ENCODE measurements around the gene TMEM86B. TPM values are rescaled to one million over a fixed set of nuclear protein-coding genes. Genes with fewer than 3 reads are reported as not detected.

The TMEM86B gene
- total RNA-seq, 1 donor: 2.5 TPM

GRCh38 chr19:55261671-55262126, 33.1 kb upstream of the TMEM86B start:
- H3K9me3 ChIP-seq (ENCODE audit: low read depth, low read length): no peaks in the 10 kb centered on the region
- peaks cover 27% of the 10 kb centered on the region for H3K79me2 ChIP-seq (ENCODE audit: insufficient read depth, low read length)

GRCh38 chr19:55259540-55260210, 31.1 kb upstream of the TMEM86B start:
- Histone ChIP-seq H3K4me2 (ENCODE audit: insufficient read depth, low read length) (peak overlapping the region; percentile 95), H3K4me3 (ENCODE audit: insufficient read depth, low read length) (peak overlapping the region; percentile 94), H3K27ac (ENCODE audit: low read depth, low read length) (peak overlapping the region; percentile 92), H3K79me2 (ENCODE audit: insufficient read depth, low read length) (peaks cover 41% of the 10 kb centered on the region), H3K36me3 (ENCODE audit: insufficient read depth, low read length) (no peaks in the 10 kb centered on the region), H3K9me3 (ENCODE audit: low read depth, low read length) (no peaks in the 10 kb centered on the region), H3K4me1 (ENCODE audit: insufficient read depth, low read length) (peaks cover 28% of the 10 kb centered on the region), H4K20me1 (ENCODE audit: insufficient read depth, low read length) (peaks cover 33% of the 10 kb centered on the region), H2AFZ (ENCODE audit: low read length) (peak overlapping the region; percentile 99), H3K27me3 (ENCODE audit: insufficient read depth, low read length) (no peaks in the 10 kb centered on the region)
- DNase-seq (ENCODE audit: insufficient read length, low spot score, missing footprints): no peak
- TF ChIP-seq, protein P1, sequence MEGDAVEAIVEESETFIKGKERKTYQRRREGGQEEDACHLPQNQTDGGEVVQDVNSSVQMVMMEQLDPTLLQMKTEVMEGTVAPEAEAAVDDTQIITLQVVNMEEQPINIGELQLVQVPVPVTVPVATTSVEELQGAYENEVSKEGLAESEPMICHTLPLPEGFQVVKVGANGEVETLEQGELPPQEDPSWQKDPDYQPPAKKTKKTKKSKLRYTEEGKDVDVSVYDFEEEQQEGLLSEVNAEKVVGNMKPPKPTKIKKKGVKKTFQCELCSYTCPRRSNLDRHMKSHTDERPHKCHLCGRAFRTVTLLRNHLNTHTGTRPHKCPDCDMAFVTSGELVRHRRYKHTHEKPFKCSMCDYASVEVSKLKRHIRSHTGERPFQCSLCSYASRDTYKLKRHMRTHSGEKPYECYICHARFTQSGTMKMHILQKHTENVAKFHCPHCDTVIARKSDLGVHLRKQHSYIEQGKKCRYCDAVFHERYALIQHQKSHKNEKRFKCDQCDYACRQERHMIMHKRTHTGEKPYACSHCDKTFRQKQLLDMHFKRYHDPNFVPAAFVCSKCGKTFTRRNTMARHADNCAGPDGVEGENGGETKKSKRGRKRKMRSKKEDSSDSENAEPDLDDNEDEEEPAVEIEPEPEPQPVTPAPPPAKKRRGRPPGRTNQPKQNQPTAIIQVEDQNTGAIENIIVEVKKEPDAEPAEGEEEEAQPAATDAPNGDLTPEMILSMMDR (IDR thresholded peaks at IDR 0.05; ENCODE audit: extremely low read depth, low read depth, low read length): no peak

More at GRCh38 chr19:55261671-55262126, 33.1 kb upstream of the TMEM86B start:
- Histone ChIP-seq H3K27ac (ENCODE audit: low read depth, low read length) (no peak overlapping the region), H3K4me3 (ENCODE audit: insufficient read depth, low read length) (no peak overlapping the region), H2AFZ (ENCODE audit: low read length) (no peak overlapping the region), H3K36me3 (ENCODE audit: insufficient read depth, low read length) (no peaks in the 10 kb centered on the region), H3K27me3 (ENCODE audit: insufficient read depth, low read length) (no peaks in the 10 kb centered on the region), H4K20me1 (ENCODE audit: insufficient read depth, low read length) (peaks cover 13% of the 10 kb centered on the region), H3K4me2 (ENCODE audit: insufficient read depth, low read length) (no peak overlapping the region), H3K4me1 (ENCODE audit: insufficient read depth, low read length) (peaks cover 18% of the 10 kb centered on the region)
- TF ChIP-seq, protein P1 (IDR thresholded peaks at IDR 0.05; ENCODE audit: extremely low read depth, low read depth, low read length): no peak
- no peak for DNase-seq (ENCODE audit: insufficient read length, low spot score, missing footprints)

DNA sequence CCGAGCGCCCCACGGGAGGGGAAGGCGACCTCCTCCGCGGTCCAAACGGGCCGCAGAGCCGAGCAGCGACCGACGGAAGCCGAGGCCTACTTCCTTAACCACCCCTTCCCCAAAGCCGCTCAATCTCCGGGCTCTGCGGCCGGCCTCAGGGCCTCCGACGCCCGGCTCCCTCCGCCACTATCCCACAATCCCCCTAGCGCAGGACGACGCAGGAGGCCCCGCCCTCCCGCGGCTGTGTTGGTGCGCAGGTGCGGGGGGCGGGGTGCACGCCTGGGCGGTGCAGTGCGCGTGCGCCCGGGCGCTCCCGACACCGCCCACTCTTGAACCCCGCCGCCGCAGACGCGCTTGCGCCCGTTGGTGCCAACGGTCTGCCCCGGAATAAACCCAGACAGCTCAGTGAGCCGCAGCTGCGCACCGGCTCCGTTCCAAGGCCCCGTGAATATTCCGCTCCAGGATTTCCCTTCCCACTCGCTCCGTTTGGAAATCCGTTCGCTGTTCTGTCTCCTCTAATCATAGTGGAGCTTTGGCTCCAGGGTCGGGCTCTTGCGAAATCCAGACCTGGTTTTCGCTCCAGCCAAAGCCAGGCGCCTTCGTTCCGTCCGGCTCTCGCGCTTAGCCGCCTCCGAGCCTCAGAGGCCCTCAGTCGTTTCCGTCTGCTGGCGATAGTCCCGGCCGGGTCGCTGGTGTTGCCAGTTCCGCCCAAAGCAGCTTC, 30.4 kb upstream of the TMEM86B start, which contains the start of gene PPP6R1:
TSS of gene PPP6R1 (minus strand) at position 190 of the 712 bp plus-strand sequence. CDS start 11,914 bp downstream, outside the sequence.
- peaks cover 48% of the 10 kb centered on the region for H3K79me2 ChIP-seq (ENCODE audit: insufficient read depth, low read length)
- DNase-seq (ENCODE audit: insufficient read length, low spot score, missing footprints): peak; percentile 100
- H3K27ac ChIP-seq (ENCODE audit: low read depth, low read length): peak within 1 kb of the TSS; percentile 92
- TF ChIP-seq, protein P1 (IDR thresholded peaks at IDR 0.05; ENCODE audit: extremely low read depth, low read depth, low read length): no peak
- H3K4me1 ChIP-seq (ENCODE audit: insufficient read depth, low read length): peaks cover 28% of the 10 kb centered on the region
- peak within 1 kb of the TSS; percentile 95 for H3K4me2 ChIP-seq (ENCODE audit: insufficient read depth, low read length)
- H3K4me3 ChIP-seq (ENCODE audit: insufficient read depth, low read length): peak within 1 kb of the TSS; percentile 94
- no peaks in the 10 kb centered on the region for H3K27me3 ChIP-seq (ENCODE audit: insufficient read depth, low read length)
- peaks cover 40% of the 10 kb centered on the region for H4K20me1 ChIP-seq (ENCODE audit: insufficient read depth, low read length)
- no peaks in the 10 kb centered on the region for H3K36me3 ChIP-seq (ENCODE audit: insufficient read depth, low read length)
- H2AFZ ChIP-seq (ENCODE audit: low read length): peak within 1 kb of the TSS; percentile 99
- H3K9me3 ChIP-seq (ENCODE audit: low read depth, low read length): no peaks in the 10 kb centered on the region

DNA sequence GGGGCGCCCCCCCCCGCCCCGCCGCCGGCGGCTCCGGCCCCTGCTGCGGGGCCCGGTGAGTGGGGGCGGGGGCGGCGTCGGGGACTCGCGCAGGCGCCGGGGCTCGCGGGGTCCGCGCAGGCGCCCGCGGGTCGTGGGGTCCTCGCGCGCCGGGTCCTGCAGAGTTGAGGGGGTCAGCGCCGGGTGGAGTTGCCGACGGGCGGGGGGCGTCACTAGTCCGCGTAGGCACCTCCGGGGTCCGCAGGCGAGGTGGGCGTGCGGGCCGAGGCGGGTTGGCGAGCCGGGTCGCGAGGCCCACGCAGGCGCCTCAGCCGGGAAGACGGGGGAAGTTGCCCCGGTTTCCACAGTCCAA, 29.9 kb upstream of the TMEM86B start:
- Histone ChIP-seq H2AFZ (ENCODE audit: low read length) (peak overlapping the region; percentile 76), H3K27me3 (ENCODE audit: insufficient read depth, low read length) (no peaks in the 10 kb centered on the region), H3K36me3 (ENCODE audit: insufficient read depth, low read length) (peaks cover 4% of the 10 kb centered on the region), H3K4me2 (ENCODE audit: insufficient read depth, low read length) (peak overlapping the region; percentile 86), H3K4me1 (ENCODE audit: insufficient read depth, low read length) (peaks cover 28% of the 10 kb centered on the region), H3K9me3 (ENCODE audit: low read depth, low read length) (no peaks in the 10 kb centered on the region), H3K4me3 (ENCODE audit: insufficient read depth, low read length) (peak overlapping the region; percentile 94), H3K27ac (ENCODE audit: low read depth, low read length) (peak overlapping the region; percentile 91), H3K79me2 (ENCODE audit: insufficient read depth, low read length) (peaks cover 53% of the 10 kb centered on the region), H4K20me1 (ENCODE audit: insufficient read depth, low read length) (peaks cover 45% of the 10 kb centered on the region)
- TF ChIP-seq, protein P1 (IDR thresholded peaks at IDR 0.05; ENCODE audit: extremely low read depth, low read depth, low read length): no peak
- peak; percentile 95 for DNase-seq (ENCODE audit: insufficient read length, low spot score, missing footprints)

Data from osteoblast (primary cell).